Calu3 (cell line): Measurements from ENCODE around the gene SCN9A. TPM values are rescaled to one million over a fixed set of nuclear protein-coding genes. Genes with fewer than 3 reads are reported as not detected.

Experiments
- BruUV-seq: library from RNA; stranded (reverse); fragments of 400-500 nt; replicated peaks from 2 replicates; lab custom pipeline; 2021; lab: Mats Ljungman, UMichigan
- CTCF ChIA-PET: fragments of 300-600 bp; sonication (Branson Sonifier 250); formaldehyde crosslinking; loops from one replicate; lab custom pipeline; 2022; ENCODE audit warnings: antibody characterized with exemption; lab: Charles Lee
- DNase-seq: peaks from one replicate; pipeline ENCODE4 v3.0.0; 2022
- H3K27ac Mint-ChIP-seq: one replicate; pipeline ENCODE4 v1.8.0; 2022; ENCODE audit warnings: mixed read lengths; ENCODE audit not compliant: unreplicated experiment
- H3K27me3 Mint-ChIP-seq: one replicate; pipeline ENCODE4 v1.8.0; 2022; ENCODE audit warnings: mixed read lengths; ENCODE audit not compliant: unreplicated experiment
- H3K36me3 Mint-ChIP-seq: one replicate; pipeline ENCODE4 v1.8.0; 2022; ENCODE audit warnings: mild to moderate bottlenecking, moderate library complexity, mixed read lengths; ENCODE audit not compliant: insufficient read depth, unreplicated experiment
- H3K4me1 Mint-ChIP-seq: one replicate; pipeline ENCODE4 v1.8.0; 2022; ENCODE audit warnings: mild to moderate bottlenecking, low read depth, mixed read lengths; ENCODE audit not compliant: unreplicated experiment
- H3K4me3 Mint-ChIP-seq: one replicate; pipeline ENCODE4 v1.8.0; 2022; ENCODE audit warnings: mild to moderate bottlenecking, low read depth, moderate library complexity, mixed read lengths; ENCODE audit not compliant: unreplicated experiment
- H3K9me3 Mint-ChIP-seq: one replicate; pipeline ENCODE4 v1.8.0; 2022; ENCODE audit warnings: low read depth, mixed read lengths; ENCODE audit not compliant: unreplicated experiment
- CTCF ChIP-seq: fragments of 200-600 bp; IDR thresholded peaks from one replicate; pipeline ENCODE4 v1.8.0; 2022; ENCODE audit warnings: antibody characterized with exemption; ENCODE audit not compliant: unreplicated experiment
- intact Hi-C: fragments of 100-400 bp; cut with micrococcal nuclease; formaldehyde crosslinking; loops from one replicate; pipeline ENCODE4 v1.10.0; 2022; ENCODE audit not compliant: unreplicated experiment
- total RNA-seq: library from RNA; stranded (reverse); gene quantifications from 2 replicates; pipeline ENCODE4 v1.2.3, GENCODE V29; 2022

The SCN9A gene
- total RNA-seq, 1 experiment from 2014 or later: 8.5 TPM

DNA sequence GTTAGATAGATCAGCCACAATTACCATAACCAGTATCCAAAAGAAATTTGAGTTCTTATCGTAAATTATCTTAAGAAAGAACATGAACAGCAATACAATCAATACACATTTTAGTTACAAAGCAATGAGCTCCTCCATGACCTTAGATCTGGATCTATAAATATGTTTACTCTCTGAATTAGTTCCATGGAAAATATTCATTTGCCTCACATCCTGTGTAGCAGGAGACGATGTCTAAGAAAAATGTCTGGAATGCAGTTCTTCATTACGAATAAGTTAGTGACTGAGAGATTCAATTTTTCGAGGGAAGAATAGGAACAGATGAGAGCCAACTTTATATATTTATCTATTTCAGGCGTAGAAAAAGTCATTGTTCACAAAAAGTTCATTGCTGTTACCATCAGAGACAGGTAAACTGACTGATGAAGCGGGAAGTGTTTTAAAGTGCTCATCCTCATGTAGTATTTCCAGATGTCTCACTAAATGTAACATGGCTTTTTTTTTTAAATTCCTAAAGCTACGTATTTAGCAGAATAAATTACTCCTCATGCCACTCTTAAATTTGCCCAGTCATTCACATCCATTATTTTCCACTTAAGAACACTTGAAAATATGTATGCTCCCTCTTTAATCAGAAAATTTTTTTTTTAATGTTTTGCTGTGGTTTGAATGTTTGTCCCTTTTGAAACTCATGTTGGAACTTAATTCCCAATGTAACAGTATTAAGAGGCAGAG, 141.5 kb downstream of the SCN9A start:
- intact Hi-C loops: loop anchor here (10.0 kb wide), 1 partner anchor 439 kb away; the partner anchor contains the start of gene GALNT3
- Mint-ChIP-seq H3K27ac (peak overlapping the region; percentile 64), H3K4me3 (no peak overlapping the region), H3K9me3 (no peaks in the 10 kb centered on the region), H3K36me3 (peaks cover 5% of the 10 kb centered on the region), H3K27me3 (no peaks in the 10 kb centered on the region), H3K4me1 (peaks cover 42% of the 10 kb centered on the region)
- CTCF ChIA-PET: interaction anchor here (0.6 to 1.6 kb wide), 2 partner anchors 53 to 699 kb away, joined by 3 read pairs; no protein-coding TSS in a partner anchor
- no peak for DNase-seq
- no peak for TF ChIP-seq CTCF
- no TSS peak for BruUV-seq

DNA sequence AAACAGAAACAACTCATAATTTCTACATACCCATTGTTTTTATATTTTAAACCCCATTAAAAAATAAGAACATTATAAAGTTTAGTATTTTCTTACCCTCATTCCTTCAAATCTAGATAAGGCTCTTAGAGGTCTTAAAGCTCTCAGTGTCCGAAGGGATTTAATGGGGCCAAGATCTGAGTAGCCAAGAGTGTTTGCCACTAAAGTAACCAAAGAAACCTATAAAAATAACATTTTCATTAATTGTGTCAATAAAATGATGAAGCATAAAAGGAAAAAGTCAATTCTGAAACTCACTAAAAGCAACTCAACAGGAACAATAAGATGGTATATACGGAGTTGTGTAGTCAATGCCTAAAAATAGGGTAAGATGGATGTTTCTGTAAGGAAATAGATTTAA, 142.5 kb downstream of the SCN9A start:
- Mint-ChIP-seq H3K36me3 (peaks cover 5% of the 10 kb centered on the region), H3K4me1 (peaks cover 31% of the 10 kb centered on the region), H3K9me3 (no peaks in the 10 kb centered on the region), H3K27ac (no peak overlapping the region), H3K27me3 (no peaks in the 10 kb centered on the region), H3K4me3 (no peak overlapping the region)
- intact Hi-C loops: loop anchor here (10.0 kb wide), 1 partner anchor 438 kb away; the partner anchor contains the start of gene GALNT3
- no peak for DNase-seq
- BruUV-seq: no TSS peak
- no peak for TF ChIP-seq CTCF
- CTCF ChIA-PET: interaction anchor here (1.6 kb wide), 1 partner anchor 52 kb away, joined by 3 read pairs; no protein-coding TSS in a partner anchor

GRCh38 chr2:166230724-166231070, 145.0 kb downstream of the SCN9A start:
- no peak for DNase-seq
- Mint-ChIP-seq H3K27ac (peak overlapping the region; percentile 75), H3K9me3 (no peaks in the 10 kb centered on the region), H3K27me3 (no peaks in the 10 kb centered on the region), H3K36me3 (peaks cover 5% of the 10 kb centered on the region), H3K4me1 (peaks cover 31% of the 10 kb centered on the region), H3K4me3 (peak overlapping the region; percentile 31)
- BruUV-seq: no TSS peak
- no peak for TF ChIP-seq CTCF
- CTCF ChIA-PET: no interaction called here
- intact Hi-C loops: loop anchor here (10.0 kb wide), 1 partner anchor 436 kb away; the partner anchor contains the start of gene GALNT3

GRCh38 chr2:166230024-166230723, 145.6 kb downstream of the SCN9A start:
- peak; percentile 14 for DNase-seq
- Mint-ChIP-seq H3K27ac (peak overlapping the region; percentile 75), H3K27me3 (no peaks in the 10 kb centered on the region), H3K9me3 (no peaks in the 10 kb centered on the region), H3K4me1 (peaks cover 31% of the 10 kb centered on the region), H3K4me3 (peak overlapping the region; percentile 31), H3K36me3 (peaks cover 5% of the 10 kb centered on the region)
- intact Hi-C loops: loop anchor here (10.0 kb wide), 1 partner anchor 435 kb away; the partner anchor contains the start of gene GALNT3
- CTCF ChIA-PET: interaction anchor here (0.6 kb wide), 1 partner anchor 75 kb away, joined by 3 read pairs; no protein-coding TSS in a partner anchor
- BruUV-seq: no TSS peak
- TF ChIP-seq CTCF: no peak
